HG03280 (cell line): ENCODE results near the gene CCBE1.
"Not testable (repeated sequence)": the region's sequence is repeated elsewhere in the genome, so short reads cannot be mapped to it uniquely, and the experiment has no call there.

Experiments used
- ATAC-seq: cut with Tn5 transposase; IDR thresholded peaks from one replicate; pipeline ENCODE4 v1.9.1; 2021; ENCODE audit warnings: mild to moderate bottlenecking, moderate library complexity; ENCODE audit not compliant: unreplicated experiment

CCBE1 gene

DNA sequence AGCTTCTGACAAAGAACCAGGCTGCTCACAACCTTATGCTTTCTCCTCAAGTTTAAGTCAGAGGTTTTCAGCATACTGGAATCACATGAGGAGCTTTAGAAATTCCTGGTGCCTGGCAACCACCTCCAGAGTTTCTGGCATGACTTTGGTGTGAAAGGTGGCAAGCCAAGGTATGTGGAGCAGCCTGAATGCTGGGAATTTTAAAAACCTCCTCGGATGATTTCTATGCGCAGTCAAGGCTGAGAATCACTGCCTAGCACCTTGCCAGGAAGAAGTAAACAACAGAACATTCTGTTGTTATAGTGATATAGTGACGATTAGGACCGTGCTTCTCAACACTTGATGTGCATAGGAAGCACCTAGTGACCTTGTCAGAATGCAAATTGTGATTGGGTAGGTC, 11.7 kb downstream of the CCBE1 start:
- no peak for ATAC-seq

GRCh38 chr18:59684777-59685176, 12.4 kb downstream of the CCBE1 start:
- ATAC-seq, result no peak

DNA sequence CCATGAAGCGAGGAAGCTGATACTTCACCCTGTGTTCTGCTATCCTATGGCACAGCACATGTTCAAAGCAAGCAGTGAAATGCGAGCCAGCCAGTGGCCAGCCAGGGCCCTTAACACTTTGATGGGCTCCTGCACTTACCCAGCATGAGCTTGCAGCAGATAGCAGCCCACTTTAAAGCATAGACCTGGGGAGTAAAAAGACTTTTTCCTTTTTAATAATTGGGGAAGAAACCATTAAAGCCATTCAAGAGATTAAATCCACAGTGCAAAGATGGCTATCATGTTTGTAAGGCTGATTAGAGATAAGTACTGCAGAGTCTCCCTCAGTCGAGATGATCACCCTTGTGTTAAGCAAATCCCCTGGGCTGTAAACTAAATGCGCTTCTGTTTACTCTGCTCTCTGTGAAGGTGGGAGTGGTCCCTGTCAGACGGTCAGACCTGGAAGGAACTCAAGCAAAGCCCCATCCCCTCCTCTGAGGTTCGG, 15.7 kb downstream of the CCBE1 start:
- no peak for ATAC-seq

GRCh38 chr18:59681051-59681450, 16.2 kb downstream of the CCBE1 start:
- no peak for ATAC-seq

GRCh38 chr18:59675346-59675745, 21.9 kb downstream of the CCBE1 start:
- ATAC-seq, result no peak

- no peak for ATAC-seq
Observed at GRCh38 chr18:59674903-59675270, 22.3 kb downstream of the CCBE1 start.

DNA sequence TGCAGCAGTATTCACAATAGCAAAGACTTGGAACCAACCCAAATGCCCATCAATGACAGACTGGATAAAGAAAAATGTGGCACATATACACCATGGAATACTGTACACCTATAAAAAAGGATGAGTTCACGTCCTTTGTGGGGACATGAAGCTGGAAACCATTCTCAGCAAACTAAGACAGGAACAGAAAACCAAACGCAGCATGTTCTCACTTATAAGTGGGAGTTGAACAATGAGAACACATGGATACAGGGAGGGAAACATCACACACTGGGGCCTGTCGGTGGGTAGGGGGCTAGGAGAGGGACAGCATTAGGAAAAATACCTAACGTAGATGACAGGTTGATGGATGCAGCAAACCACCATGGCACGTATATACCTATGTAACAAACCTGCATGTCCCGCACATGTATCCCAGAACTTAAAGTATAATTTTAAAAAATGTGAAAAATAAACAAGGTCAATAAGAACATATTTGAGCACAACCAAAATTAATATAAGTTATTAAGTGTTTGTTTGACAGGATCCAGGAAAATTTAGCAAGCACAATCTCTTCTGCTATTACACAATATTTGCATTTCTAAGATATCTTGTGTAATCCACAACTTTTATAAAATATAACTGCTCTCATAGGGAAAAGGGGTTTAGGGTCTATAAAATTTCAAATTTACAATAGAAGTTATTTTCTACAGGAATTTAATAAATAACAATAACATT, 22.9 kb downstream of the CCBE1 start:
- ATAC-seq, result no peak

GRCh38 chr18:59672235-59672711, 24.9 kb downstream of the CCBE1 start:
- ATAC-seq, result no peak

GRCh38 chr18:59671551-59671950, 25.7 kb downstream of the CCBE1 start:
- ATAC-seq, result no peak

GRCh38 chr18:59669872-59670657, 27.2 kb downstream of the CCBE1 start:
- ATAC-seq, result no peak

DNA sequence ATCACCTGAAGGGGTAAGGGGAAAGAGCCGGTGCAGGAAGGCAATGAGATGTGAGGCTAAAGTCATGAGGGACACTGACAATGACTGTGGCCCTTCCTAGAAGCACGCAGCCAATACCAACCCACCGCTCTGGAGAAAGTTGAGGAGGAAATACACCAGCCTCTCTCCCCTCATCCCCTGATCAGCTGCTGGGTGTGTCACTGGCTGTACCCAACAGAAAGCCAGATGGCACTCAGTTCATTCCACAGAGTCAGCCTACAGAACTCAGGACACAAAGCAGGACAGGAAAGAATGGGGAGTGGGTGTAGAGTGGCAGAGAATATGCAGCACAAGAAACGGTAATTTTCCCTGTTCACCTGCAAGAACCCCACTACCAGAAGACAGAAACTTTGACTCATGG, 29.7 kb downstream of the CCBE1 start:
- ATAC-seq, result no peak

- not testable (repeated sequence) for ATAC-seq
Observed at GRCh38 chr18:59666007-59666402, 31.2 kb downstream of the CCBE1 start.

DNA sequence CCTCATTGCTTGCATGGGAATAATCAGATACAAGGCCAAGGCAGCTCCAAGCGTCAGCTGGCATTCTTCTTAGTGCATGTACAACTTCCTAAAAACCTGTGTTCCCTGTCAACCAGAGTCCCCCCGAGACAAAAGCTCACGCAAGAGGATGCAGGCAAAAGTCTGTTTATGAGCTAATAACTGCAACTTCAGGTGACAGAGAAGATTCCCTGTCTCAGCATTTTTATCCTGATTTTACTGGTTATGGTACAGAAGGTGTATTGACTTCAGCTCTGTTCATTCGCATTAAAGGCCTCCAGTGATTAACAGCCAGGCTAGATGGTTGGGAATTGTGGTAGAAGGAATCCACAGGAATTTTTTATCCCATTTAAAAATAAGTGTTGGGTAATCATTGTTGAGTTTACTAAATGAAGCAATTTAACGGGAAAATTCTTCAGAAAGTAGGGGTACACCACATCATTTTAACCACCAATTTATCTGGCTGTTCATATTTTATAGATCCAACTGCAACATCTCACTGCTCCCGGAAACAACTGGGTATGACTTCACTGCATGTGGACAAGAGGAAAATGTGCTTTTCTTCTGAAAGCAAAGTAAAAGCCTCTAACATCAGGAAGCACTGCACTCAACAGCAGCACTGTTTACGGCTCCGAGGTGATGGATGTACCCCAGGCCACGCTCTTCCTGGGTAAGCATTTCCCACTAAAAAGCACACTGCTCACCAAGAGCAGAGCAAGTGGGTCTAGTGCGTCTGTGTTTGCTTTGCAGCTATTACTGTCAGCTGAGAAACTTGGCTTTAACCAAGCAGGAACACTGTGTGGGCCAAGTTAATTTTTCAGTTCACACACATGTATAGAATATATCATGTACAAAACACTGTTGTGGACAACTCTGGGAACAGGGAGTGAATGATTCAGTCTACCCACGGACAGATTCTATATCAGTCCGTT, 31.9 kb downstream of the CCBE1 start:
- no peak for ATAC-seq

DNA sequence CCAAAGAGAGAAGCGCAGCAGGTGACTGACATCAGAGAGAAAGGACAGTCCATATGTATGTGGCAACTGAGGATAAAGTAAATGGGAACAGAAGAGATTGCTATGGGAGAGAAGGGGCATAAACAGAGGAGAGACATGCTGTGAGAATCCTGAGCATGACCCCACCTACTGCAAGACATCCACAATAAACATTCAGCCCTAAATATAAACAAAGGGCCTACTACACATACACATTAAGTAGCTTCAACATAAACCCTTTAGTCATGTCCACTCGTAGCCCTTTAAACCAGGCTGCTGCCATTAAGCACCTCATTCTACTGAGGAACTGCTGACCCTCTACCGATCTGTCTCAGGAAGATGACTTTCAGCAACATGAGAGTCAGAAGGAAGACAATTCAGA, 32.9 kb downstream of the CCBE1 start:
- ATAC-seq, result no peak

- no peak for ATAC-seq
Observed at GRCh38 chr18:59663096-59663495, 34.1 kb downstream of the CCBE1 start.

- ATAC-seq, result no peak
Observed at GRCh38 chr18:59661891-59662701, 35.1 kb downstream of the CCBE1 start.

- ATAC-seq, result no peak
Observed at GRCh38 chr18:59660786-59661743, 36.2 kb downstream of the CCBE1 start.

- no peak for ATAC-seq
Observed at GRCh38 chr18:59660366-59660765, 36.9 kb downstream of the CCBE1 start.

DNA sequence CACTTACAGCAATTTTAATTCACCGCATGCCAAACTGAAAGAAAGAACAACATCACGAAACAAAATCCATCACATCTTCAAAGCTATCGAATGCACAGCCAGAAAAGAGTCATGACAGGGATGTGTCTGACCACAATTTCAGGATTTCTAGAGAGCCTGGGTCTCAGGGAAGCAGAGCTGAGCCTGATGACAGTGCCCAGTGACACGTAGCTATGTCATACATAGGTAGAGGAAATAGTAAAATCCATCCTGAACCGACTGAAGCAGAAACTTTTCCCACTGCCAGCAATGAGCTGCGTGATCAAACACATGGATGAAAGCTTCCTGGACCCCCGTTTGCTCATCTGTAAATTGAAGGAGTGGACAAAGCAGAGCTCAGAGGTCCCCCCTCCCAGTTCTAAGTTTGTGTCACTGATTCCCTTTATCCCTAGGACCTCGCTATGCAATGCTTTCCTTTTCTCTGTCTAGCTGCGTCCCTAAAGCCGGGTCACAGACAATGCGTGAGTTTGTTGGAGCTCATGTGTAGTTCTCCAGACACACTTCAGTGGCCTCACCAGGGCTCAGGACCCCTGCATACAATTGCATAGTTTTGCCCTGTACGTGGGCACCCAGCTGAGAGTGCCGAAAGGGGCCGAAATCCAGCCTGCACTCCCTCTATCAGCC, 37.6 kb downstream of the CCBE1 start:
- no peak for ATAC-seq
